KOPT-K1 (cell line): ENCODE results near the gene TAF8.

Experiments used
- H3K27ac ChIP-seq: fragments of 200-600 bp; sonication (generic); 2 replicates; pipeline ENCODE4 v1.5.1; 2016; ENCODE audit warnings: antibody characterized with exemption, mild to moderate bottlenecking, low read depth, low read length; ENCODE audit not compliant: poor library complexity, severe bottlenecking
- H3K36me3 ChIP-seq: fragments of 200-600 bp; sonication (generic); 2 replicates; pipeline ENCODE4 v1.5.1; 2017; ENCODE audit warnings: antibody characterized with exemption, mild to moderate bottlenecking, low read length, moderate library complexity; ENCODE audit not compliant: insufficient read depth
- H3K9me3 ChIP-seq: fragments of 200-600 bp; sonication (generic); 2 replicates; pipeline ENCODE4 v1.5.1; 2017; ENCODE audit warnings: antibody characterized with exemption, low read length, mild to moderate bottlenecking; ENCODE audit not compliant: insufficient read depth, poor library complexity, severe bottlenecking

TAF8 gene

DNA sequence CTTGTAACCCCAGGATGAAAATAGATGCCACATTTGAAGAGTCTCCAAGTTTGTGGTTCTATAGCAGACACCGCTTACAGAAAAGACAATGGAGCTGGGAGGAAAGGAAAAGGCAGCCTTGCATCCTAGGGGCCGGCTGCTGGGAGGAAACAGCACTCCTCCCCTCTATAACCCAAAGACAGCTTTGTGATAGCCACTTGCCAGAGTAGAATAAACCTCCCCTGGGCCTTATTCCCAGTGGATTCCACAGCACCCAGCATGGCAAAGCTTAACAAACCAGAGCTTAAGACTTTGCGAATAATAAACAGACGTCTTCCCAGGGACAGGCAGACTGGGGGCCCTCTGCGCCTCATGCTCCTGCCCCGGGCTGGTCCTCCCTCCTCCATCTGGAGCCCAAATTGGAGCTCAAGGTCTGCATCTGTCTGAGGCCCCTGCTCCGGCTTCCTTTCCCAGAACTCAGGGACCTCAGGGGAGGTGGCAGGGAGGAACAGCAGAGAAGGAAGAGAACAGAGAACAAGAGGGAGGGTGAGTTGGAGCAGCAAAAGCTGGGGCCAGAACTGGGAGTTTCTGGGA, 8.8 kb upstream of the TAF8 start:
- Histone ChIP-seq H3K27ac (peak overlapping the region; percentile 98), H3K9me3 (no peaks in the 10 kb centered on the region), H3K36me3 (no peaks in the 10 kb centered on the region)

DNA sequence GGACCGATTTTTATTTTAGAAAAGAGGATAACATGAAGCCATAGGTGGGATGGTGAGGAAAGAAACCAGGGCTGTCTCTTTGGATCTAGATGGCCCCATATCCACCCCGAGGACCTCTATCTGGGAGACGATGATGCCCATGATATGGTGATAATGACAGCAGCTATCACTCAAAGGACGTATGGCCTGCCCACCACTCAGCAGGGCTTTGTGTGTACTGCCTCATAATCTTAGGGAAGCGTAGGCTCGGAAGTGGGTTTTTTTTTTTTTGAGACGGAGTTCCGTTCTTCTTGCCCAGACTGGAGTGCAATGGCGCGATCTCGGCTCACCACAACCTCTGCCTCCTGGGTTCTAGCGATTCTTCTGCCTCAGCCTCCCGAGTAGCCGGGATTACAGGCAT, 8.2 kb upstream of the TAF8 start:
- Histone ChIP-seq H3K9me3 (no peaks in the 10 kb centered on the region), H3K36me3 (no peaks in the 10 kb centered on the region), H3K27ac (peak overlapping the region; percentile 98)

DNA sequence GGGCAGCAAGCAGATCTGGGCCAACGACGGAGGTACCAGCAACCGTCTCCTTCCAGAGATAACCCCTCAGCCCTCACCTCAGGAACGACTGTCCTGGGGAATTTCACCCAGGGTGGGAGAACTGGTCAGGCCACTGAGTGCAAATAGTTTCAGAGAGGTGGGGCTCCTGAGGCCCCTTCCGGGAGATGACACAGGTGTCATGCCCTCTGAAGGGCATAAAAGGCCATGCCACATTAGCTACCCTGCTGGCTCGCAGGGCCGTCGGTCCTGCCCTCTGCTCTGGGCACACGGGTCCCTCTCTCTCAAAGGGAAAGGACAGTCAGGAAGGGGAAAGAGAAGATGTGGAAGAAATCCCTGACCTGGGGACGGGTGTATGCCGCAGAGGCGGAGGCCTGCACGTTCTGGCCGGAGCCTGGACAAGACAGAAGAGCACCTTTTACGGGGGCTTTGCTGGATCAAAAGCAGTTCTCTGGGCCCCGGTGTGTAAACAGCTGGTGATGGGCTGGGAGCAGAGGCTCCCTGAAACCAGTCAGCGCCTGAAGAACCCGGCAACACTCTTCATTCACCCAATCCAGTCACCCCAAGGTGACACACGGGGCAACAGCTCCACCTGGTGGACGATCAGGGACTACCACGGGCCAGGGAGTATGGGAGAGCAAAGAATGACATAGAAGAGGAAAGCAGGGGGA, 6.4 kb upstream of the TAF8 start:
- H3K36me3 ChIP-seq = no peaks in the 10 kb centered on the region
- peak overlapping the region; percentile 98 for H3K27ac ChIP-seq
- H3K9me3 ChIP-seq = no peaks in the 10 kb centered on the region

DNA sequence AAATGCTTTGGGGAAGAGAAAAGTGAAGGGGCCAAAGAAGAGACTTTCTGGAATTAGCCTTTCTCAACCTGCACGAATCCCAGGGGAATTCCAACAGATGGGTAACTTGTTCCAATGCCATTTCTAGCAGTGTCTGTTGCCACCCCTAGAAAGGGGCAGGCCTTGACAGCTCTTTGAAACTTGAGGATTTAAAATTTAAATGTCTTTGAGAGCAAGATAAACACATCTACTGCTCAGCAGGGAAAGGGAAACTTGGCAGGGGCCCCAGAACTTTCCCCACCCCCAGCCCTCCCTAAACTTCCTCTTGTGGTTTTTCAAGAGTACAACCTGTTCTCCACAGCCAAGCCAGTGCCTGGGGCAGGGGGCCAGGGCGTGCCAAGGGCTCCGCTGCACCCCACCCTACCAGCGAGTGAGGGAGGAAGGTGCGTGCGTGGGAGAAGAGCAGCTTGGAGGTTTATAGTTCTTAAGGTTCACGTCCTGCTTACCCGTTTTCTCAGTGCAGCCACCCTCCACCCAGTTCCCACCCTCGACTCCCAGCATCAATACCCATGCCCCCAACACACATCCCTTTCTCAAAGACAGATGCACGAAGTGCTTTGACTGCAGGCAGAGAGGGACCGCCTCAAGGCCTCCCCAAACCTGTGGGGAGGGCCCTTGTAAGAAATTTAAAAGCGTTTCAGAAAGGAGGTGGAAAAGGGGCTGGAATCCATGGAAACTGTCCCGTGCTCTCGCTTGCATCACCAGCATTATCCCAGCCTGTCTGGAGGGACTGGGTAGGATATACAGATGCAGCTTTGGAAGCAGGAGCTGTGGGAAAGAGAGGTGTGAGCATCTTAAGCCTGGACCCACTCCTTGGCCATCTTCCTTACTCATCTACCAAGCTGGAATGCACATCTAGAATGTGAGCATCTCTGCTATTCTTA, 4.5 kb upstream of the TAF8 start:
- no peaks in the 10 kb centered on the region for H3K9me3 ChIP-seq

DNA sequence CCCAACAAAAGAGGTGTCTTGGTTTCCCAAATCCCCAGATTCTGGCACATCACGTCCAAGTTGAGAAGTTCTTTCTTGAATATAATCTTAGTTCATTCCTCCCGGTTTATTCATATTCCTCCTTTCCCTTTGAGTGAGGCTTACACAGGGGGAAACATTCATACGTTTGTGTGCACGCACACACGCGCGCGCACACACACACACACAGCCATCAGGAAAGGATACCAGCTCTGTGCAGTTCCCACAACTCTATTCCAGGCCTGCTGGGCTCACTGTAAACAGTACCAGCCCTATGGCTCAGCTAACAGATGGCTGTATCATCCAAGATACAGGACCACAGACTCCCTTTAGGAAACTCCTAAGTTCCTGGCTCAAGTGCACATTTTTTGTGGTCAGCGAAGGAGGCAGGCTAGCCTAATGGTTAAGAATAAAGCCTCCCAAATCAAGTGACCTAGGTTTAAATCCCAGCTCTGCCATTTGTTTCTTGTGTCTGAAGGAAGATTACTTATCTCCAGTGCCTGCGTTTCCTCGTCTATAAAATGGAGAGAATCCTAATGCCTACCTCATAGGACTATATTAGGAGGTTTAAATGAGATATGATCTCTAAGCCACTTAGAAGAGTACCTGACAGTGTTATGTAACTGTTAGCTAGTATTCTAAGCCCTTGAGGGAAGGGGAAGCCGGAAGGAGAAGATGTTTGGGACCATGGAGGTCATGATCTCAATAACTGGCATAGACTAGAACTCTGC, 3.7 kb upstream of the TAF8 start:
- no peaks in the 10 kb centered on the region for H3K36me3 ChIP-seq
- H3K27ac ChIP-seq = peak overlapping the region; percentile 93
- no peaks in the 10 kb centered on the region for H3K9me3 ChIP-seq

More for the DNA sequence above, 4.5 kb upstream of the TAF8 start:
- Histone ChIP-seq H3K36me3 (no peaks in the 10 kb centered on the region), H3K27ac (peak overlapping the region; percentile 93)

DNA sequence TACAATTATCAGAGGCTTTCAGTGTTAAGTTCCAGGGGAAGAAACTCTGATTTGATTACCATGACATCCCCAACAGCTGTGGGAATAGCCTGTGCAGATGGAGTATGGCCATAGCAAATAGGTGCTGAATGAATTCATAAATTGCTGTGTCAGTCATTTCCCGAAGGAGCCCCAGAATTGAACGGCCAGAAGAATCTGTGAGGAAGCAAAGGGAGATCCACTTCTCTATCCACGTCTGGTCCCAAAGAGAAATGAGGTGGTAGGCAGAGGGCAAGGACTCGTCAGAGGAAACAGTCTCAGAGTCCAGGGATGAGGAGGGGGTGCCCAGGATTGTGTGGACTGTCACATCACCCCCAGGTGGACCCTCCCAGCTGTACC, 3.1 kb upstream of the TAF8 start:
- H3K36me3 ChIP-seq = peaks cover under 1% of the 10 kb centered on the region; the same call in 1 of the 2 replicates
- H3K27ac ChIP-seq = peak overlapping the region; percentile 93
- no peaks in the 10 kb centered on the region for H3K9me3 ChIP-seq

DNA sequence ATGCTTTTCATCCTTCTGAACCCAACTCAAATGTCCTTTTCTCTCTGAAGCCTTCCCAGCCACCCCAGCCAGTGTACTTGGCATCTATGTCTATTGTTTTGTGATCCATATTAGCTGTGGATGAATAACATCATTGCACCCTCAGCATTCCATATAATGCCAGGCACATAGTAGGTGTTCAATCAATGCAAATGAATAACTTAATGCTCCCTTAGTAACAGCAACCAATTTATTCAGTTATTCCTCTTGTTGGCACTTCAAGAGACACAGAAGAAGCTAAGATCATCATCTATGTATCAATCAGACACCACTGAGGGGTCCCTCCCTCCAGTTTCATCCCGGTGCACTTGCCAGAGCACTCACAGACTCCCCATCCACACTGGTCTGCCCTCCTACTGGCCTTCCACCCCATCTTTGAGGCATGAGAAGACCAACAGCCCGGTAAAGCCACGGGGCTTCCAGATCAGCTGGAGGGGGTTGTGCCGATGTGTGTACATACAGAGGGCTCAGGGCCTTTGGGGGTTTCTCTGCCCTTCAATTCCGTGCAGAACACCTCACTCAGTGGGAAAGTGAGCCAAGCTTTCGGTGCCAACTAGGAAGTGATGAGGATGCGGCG, 2.4 kb upstream of the TAF8 start:
- peak overlapping the region; percentile 93 for H3K27ac ChIP-seq
- H3K9me3 ChIP-seq = no peaks in the 10 kb centered on the region
- H3K36me3 ChIP-seq = peaks cover 7% of the 10 kb centered on the region

DNA sequence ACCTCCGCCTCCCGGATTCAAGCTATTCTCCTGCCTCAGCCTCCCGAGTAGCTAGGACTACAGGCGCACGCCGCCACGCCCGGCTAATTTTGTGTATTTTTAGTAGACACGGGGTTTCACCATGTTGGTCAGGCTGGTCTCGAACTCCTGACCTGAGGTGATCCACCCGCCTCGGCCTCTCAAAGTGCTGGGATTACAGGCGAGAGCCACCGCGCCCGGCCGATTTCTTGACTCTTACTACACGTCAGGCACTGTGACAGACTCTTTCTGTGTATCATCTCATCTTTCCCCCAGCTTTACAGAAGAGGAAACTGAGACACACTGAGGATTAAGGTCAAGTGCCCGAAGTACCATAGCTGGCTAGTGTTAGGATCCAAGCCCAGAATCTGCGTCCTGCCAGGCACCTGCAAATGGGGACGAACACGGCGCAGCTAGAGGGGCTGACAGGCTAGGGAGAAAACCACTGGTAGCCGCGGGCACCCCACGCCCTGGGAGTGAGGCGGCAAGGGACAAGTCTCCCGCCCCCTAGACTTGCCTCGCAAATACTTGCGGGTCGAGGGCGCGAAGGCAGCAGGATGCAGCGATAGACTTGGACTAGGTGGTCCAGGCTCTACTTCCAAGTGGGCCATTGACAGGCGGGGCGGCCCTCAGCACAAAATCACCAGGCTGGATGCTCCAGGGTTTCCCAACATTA, 1.1 kb upstream of the TAF8 start:
- H3K9me3 ChIP-seq = no peaks in the 10 kb centered on the region
- peak overlapping the region; percentile 93 for H3K27ac ChIP-seq
- H3K36me3 ChIP-seq = peaks cover 21% of the 10 kb centered on the region

DNA sequence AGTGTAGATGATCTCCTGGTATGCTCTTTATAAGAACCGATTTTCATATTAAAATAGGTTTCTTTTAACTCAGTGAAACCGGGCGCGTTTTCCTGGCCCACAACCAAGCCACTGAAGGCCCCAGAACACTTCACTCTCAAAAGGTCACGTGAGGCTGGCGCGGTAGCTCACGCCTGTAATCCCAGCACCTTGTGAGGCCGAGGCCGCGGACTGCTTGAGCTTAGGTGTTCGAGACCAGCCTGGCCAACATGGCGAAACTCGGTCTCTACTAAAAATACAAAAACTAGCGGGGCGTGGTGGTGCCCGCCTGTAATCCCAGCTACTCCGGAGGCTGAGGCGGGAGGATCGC, 402 bp upstream of the TAF8 start:
- Histone ChIP-seq H3K36me3 (peaks cover 27% of the 10 kb centered on the region), H3K27ac (peak overlapping the region; percentile 93), H3K9me3 (no peaks in the 10 kb centered on the region)

DNA sequence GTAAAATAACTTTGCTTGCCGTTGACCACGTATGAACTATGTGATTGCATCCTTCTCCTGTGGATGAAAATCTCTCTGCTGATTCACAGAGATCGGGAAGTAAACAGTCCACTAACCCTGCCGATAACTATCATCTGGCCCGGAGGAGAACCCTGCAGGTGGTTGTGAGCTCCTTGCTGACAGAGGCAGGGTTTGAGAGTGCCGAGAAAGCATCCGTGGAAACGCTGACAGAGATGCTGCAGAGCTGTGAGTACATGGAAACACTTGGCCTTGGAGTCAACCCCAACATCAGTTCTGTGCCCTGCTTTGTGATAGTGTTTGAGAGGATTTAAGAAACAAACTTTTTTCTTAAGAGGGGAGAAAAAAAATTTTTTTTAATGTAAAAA, 937 bp downstream of the TAF8 start:
- peak overlapping the region; percentile 93 for H3K27ac ChIP-seq
- no peaks in the 10 kb centered on the region for H3K9me3 ChIP-seq
- H3K36me3 ChIP-seq = peaks cover 41% of the 10 kb centered on the region

DNA sequence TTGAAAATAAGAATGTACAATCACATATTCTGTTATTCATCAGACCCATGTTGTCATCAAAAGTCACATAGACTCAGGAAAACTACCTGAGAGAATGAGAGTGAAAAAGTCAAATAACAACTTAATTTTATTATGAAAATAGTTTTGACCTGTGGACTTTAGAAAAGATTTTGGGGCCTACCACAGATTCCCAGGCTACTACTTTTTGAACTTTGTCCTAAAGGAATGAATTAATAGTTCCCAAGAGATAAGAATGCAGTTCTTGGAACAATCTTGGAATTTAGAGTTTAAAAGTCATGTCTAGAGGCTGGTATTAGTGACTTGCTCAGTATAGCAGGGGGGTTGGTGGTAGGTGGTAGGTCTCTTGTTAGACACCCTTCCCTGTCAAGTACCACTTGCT, 3.3 kb downstream of the TAF8 start:
- no peak overlapping the region for H3K27ac ChIP-seq
- no peaks in the 10 kb centered on the region for H3K9me3 ChIP-seq
- peaks cover 64% of the 10 kb centered on the region for H3K36me3 ChIP-seq

DNA sequence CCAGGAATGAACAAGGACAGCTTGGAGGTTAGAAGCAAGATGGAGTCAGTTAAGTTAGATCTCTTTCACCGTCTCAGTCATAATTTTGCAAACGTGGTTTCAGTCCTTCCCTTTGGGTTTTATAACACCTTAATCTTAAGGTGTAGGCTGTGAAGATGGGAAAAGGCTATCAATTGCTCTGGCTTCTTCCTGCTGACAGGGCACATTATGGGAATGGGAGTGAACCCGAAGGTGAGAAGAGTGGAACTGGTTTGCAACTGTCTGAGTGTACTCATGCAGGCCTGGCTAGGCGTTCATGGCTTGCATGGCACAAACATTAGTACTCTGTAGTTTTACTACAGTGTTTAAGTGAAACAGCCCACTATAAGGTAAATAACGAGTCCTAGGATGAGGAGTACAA, 9.4 kb downstream of the TAF8 start:
- no peak overlapping the region for H3K27ac ChIP-seq
- peaks cover 99% of the 10 kb centered on the region for H3K36me3 ChIP-seq
- H3K9me3 ChIP-seq = peaks cover 6% of the 10 kb centered on the region

DNA sequence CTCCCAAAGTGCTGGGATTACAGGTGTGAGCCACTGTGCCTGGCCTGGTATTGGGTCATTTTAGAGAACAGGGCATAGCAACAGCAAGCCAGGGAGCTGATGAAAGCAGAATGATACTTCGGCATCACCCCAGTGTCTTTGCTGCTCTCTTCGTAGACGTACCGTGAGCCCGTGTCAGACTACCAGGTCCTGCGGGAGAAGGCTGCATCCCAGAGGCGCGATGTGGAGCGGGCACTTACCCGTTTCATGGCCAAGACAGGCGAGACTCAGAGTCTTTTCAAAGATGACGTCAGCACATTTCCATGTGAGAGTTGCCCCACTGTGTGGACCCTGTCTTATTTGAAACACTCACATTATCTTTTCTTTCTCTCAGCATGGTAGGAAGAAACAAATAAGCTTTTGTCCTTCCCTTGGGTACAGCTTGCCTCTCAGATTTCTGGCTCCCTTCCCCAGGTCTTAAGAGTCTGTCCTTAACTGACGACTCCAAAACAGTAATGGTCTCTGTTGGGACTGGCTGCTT, 15.9 kb downstream of the TAF8 start:
- Histone ChIP-seq H3K27ac (no peak overlapping the region), H3K9me3 (no peaks in the 10 kb centered on the region), H3K36me3 (peaks cover 90% of the 10 kb centered on the region)

DNA sequence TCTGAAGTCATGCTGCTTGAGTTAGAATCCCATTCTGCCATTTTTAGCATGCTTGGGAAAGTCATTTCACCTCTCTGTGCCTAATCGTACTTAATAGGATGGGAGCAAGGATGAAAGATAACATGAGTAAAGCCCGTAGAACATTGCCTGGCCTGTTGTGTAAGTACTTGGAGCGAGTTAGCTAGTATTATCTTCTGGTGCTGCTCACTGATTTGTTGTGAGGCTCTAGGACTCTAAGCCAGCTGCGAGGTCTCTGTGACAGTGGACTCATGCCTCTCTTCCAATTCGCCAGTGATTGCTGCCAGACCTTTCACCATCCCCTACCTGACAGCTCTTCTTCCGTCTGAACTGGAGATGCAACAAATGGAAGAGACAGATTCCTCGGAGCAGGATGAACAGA, 17.8 kb downstream of the TAF8 start:
- Histone ChIP-seq H3K36me3 (peaks cover 89% of the 10 kb centered on the region), H3K27ac (no peak overlapping the region), H3K9me3 (no peaks in the 10 kb centered on the region)
